Measurements from ENCODE around the gene THPO.

Gene THPO

DNA sequence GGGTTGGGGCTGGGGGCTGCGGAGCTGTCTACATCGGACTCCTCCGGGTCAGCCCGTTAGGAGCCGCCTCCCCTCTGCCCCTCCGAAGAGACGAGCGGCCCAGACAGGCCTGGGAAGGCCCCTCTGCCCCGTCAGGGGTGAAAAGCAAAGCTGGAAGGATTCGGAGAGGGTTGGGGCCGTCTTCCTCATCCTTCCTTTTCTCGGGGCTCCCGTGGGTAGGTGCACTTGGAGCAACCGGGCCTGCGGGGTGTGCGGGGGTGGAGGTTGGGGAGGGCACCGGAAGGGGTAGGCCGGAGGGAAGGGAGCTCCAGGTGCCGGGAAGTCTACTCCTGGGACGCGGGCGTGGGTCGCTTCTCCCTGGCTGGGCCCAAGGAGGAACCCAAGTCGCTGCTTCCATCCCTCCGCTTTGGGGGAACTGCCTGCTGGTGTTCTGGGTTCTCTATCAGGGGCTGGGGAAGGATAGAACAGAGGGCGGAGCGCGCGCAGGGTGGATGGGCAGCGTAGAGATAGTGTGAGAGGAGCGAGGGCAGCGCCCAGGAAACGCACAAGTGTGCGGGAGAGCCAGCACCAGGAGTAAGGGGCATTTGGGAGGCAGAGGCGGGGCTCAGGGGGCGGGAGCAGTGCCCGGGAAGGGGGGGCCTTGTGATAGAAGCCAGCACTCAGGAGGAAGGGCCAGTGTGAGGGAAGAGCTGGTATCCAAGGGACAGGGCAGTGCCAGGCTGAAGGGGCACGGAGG lies 15.9 kb downstream of the THPO start:
- DNase-seq, result peak; percentile 28

DNA sequence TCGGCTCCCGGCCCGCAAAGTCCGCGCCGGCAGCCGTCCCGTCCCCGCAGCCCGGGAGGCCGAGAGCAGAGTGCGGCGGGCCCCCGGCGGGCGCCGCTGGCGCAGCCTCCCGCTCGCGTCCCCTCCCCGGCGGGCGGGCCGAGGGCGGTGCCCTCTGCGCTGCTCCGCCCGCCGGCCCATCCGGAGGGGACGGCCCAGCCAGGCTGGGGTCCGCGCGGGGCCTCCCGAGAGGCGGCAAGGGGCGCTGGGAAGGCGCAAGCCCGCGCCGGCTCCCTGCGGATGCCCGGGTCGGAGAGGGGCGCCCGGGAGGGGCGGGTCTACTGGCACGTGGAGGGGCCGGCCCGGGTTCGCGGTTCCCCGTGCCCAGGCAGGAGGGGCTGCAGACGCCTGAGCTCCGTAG lies 16.5 kb downstream of the THPO start, which contains the start of the genes CLCN2 and POLR2H:
Gene CLCN2, minus strand, starts transcription at position 74 of the 400 bp plus-strand sequence. CDS start 126 bp downstream, outside the sequence.
Gene POLR2H, plus strand, starts transcription at position 179 of the 400 bp plus-strand sequence. CDS start 1,783 bp downstream, outside the sequence.
- DNase-seq, result no peak

DNA sequence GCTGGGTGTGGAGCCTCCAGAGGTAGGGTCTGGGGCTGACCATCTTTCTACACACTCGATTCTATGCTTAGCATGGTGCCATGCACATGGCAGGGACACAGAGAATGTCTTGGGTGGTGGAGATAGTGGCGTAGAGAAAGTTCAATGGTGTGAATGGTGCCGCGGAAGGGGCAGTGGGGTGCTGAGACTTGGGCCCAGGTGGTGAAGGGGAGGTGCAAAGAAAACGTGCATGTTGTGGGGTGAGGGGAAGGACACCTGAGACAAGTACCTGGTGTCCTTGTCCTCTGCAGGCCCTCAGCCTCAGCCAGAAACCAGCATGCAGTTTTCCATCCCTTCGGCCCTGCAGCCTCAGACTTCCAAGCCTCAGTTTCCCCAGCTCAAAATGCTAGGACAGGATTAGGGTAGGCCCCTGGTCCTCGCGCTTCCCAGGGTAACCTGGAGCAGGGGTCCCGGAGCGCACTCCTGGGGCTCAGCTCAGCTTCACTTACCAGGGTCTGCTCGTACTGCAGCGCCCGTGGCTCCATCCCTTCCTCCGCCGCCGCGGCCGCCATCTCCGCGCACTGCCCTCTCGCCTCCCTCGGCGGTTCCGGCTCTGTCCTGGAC lies 17.0 kb downstream of the THPO start:
- DNase-seq, result no peak

DNA sequence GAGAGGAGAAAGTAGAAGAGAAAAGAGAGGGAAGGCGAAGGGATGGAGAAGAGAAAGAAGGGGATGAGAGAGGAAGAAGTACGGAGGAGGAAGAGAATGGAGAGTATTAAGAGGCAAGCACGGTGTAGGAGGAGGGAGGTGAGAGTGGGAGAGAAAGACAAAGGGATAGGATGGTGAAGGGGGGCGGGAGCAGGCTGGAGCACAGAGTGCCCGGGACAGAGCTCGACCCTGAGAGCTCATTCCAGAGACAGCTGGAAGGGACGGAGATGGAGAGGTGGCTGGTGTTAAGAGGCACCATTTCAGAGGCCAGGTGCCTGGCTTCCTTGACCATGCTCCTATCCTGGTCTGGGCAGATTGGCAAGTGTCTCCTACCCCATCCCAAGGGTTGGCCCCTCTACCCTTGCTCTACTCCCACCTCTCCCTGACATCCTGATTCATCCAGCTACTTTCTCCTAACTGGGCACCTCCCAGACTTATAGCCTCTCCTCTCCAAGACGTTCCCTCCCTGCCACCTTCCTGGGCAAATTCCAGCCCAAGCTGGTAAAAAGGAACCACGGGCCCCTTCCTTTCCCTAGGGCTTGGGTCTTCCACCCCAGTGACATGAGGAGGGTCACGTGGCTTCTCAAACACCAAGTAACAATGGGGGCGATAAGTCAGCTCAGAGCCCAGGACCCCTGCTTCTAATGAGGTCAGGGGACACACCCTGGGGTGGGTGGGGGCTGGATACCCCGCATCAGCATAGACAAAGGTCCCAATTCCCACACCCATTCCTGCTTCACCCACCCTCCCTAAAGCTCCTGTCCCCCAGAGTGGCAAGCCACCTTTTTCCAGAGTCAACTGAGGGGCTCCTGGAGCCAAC lies 17.7 kb downstream of the THPO start:
- DNase-seq, result no peak

DNA sequence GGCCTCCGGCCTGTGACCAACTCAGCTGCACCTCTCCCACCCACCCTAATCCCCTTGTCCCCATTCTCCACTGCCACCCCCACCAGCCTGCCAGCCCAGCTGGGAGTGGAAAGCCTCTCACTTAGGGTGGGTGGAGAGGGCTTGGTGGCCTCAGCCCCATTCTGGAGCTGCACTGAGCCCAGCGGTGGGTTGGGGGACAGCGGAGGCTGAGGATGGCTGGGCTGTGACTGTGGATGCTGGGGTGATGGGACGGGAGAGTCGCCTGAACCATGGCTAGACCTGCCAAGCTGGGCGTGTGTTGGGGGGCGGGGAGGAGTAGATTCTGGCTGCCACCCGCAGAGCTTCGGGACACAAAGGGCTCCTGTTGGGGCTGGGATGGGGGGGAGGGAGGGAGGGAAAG lies 18.4 kb downstream of the THPO start:
- DNase-seq, result no peak

DNA sequence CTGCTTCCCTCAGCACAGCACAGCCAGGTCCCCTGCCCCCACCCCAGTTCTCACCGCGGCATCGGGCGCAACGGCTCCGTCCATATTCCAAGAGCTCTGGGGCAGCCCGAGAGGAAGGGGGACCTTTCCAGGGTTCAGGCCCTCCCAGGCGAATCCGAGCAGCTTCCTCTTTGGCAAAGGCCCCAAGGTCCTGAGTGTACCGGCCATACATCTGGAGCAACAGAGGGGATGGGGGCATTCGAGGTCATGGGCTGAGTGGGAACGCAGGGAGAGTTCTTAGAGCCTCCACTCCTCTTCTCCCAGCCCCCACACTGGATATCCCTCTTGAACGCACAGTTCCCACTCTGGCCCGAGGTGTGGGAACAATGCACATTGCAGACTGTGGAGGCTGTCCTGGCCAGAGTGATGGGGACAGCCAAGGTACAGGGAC lies 19.1 kb downstream of the THPO start:
- no peak for DNase-seq

DNA sequence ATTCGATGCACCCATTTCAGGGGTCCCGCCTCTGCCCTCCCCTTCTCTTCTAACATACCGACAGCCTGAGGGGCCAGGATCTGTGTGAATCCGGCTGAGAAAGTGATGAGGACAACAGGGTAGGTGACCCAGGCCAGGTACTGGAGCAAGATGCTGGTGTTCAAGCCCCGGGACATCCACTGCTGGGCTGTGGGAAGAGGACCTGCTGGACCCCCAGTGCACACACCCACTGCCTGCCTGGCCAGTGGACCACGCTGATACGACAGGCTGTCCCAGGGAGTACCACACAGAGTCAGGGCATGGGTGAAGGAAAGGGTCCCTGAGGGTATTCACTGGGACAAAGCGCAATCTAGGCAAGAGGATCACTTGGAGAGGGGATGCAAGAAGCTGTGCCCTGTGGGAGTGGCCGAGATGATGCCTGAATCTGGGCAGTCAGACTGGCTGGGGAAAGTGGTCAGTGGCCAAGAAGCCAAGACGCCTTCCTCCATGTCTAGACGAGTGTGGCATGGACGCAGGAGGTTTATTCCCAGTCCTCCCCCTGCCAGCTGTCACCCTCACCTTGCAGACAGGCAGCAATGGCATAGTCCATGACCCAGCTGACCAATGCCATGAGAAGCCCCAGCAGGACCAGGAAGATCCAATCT lies 19.8 kb downstream of the THPO start:
- DNase-seq, result no peak

DNA sequence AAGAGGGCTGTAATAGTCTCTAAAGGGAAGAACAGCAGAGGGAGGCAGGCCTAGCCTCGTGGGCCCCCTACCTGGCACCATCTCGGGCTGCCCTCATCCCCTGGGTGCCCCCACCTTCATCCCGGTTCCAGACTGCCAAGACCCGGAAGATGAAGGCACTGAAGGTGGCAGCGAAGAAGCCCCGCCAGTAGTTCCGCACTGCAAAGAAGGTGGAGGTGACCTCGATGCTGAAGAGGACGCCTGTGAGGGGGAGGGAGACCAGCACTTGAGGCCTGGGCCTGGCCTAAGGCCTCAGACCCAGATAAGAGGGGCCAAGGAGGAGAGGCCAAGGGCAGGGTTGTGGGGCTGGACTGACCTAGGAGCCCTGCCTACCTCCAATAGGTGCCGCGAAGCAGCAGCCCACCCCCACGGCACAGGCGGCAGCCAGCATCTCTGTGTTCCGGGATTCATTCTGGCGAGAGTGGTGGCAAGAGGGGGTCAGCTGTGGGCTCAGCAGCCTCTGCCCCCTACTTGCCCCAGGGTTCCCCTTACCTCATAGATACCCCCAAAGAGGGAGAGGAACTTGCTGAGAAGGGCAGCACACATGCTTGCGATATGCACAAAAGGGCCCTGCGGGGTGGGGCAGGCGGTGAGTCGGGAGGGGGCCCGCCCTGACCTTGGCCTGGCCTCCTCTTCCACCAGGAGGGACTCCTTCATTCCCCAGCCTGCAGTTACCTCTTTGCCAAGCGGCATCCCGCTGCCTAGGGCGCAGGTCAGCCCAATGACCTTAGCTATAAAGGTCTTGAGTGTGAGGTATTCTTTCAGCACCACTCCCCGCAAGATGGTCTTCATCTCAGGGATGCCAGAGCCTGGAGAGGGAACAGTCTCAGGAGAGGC lies 20.5 kb downstream of the THPO start:
- DNase-seq, result no peak

DNA sequence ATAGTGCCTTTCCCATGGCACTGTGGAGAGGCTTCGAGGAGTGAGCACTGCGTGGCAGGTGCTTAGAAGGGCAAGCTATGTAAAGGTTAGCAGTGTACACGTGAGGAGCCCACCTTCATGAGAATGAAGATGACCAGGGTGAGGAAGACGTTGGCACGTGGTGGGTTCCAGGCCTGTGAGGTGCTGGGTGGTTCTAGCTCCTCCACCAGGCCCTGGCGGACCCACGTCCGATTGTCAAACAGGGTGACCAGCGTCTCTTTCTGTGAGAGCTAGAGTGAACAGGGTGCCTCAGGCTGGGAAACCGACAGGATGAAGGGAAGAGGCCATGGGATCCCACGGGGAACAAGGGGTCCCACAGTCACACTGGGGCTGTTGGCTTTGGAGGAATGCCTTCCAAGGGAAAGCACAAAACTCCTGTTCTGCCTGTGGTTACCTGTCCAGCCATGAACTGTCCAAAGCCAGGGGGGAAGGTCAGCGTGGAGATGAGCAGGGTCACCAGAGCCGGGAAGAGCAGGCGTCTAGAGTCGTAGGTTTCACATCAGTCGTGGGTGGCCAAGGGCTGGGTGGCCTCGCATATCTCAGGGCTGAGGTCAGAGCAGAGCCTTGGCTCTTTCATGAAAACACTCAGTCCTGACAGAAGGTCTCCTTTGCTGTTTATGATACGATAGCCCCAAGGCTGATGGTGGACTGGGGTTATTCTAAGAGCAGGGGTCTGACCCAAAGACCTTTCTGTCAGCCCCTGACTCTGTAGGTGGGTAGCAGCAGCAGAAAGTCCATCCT lies 22.6 kb downstream of the THPO start:
- DNase-seq, result no peak

DNA sequence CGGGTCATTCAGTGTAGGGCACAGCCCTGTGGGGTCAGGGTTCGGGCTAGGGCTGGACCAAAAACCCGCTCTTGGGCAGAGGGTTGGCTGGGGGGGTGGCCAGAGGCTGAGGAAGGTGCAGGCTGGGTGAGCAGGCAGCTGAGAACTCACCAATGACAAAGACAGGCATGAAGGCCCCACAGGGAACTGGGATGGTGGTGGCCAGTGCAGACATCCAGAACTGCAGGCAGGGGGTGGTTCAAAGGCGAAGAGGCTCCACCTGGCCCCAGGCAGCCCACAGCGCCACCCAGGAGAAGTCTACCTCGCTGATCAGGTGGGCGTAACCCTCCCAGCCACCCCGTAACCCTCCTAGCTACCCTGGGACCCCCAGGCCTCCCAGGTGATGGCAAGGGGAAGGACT lies 23.3 kb downstream of the THPO start:
- DNase-seq, result no peak

DNA sequence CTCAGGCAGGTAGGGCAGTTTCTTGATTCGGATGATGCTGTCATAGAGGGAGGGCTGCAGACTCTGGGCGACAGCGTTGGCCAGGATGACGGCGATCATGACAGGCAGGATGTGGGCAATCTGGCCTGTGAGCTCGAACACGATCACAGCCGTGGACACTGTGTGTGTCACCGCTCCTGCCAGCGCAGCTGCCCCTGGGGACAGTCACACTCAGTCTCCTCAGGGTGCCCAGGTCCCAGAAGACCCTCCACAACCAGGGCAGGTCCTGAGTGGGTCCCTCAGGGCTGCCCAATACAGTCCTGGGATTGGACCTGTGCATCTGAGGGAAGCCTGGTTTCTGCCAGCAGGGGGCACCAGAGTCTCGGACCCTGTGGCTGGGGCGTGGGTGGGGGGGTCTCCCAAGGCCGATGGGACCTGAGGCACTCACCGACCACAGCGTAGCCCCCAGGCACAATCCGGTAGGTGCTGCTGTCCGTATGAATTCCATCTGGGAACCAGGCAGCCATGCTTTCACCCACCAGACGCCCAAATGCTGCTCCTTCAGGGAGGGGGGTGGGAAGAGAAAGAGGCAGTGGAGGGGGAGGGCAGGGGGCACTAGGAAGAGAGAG lies 23.8 kb downstream of the THPO start:
- DNase-seq, result no peak

DNA sequence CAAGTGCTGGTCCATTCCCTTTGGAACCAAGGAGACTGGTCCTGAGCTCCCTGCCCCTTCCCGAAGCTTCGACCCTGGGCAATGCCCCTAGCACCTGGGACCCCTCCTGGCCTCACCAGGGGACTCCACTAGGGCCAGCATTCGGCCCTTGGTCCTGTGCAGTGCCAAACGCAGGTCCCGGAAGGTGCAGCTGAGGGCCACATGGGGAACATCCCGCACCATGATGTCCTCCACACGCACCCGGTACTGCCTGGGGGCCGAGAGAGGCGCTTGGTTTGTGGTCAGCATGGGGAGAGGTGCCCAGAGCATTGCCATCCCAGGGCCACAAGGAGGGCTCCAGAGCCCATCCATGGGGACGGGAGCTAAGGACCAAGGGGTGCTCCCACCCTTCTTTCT lies 24.5 kb downstream of the THPO start:
- DNase-seq, result no peak

DNA sequence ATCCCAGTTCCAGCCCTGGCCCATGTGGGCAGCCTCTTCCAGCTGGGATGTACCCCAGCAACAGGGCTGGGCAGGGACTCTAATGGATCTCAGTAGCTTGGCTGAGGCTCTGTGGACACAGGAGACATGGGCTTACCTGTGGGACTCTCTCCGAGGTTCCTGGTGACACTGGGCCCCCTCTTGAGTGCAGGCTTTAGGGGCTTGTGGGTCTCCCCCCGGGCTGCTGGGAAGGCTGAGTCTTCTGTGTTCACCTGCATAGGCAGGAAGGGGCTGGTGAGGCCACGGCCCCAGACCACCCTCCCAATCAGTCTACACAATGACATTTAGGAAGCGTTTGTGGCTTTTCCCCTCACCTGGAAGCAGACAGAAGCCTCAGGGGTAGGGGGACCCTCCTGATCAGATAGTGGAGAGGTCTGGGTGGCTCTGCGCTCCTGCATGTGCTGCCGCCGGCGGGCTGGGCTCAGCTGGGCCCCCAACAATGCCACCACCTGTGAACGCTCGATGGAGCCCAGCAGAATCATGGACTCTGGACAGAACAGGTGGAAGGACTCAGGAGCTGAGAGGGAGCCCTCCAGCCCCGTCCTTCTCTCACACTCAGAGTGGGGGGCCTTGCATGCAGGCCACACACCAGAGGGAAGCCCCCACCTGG lies 25.0 kb downstream of the THPO start:
- DNase-seq, result no peak

DNA sequence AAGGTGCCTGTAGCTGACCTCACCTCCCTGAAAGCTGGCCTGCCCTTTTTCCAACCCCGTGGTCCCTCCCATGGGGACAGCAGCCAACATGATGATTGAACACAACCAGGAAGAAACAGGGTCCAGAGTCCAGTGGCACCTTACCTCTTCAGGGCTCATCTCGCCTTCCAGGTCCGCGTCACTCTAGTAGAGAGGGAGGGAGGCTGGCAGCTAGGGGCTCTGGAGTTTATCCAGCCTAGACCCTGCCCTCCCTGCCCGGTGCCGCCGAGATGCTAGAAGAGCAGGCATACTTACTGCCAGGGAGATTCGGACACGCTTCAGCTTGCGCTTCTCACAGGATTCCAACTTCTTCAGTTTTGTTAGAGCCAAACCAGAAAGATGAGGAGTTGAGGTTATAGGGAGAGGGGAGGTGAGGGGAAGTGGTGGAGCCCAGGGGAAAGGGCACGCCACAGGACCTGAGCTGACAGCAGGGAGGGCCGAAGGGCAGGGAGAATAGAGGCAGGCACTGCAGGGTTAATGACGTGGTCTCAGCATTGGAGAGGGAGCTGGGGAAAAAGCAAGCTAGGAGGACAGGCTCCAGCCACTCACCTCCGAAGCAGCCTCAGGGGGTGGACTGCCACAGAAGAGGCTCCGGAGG lies 25.7 kb downstream of the THPO start:
- no peak for DNase-seq

DNA sequence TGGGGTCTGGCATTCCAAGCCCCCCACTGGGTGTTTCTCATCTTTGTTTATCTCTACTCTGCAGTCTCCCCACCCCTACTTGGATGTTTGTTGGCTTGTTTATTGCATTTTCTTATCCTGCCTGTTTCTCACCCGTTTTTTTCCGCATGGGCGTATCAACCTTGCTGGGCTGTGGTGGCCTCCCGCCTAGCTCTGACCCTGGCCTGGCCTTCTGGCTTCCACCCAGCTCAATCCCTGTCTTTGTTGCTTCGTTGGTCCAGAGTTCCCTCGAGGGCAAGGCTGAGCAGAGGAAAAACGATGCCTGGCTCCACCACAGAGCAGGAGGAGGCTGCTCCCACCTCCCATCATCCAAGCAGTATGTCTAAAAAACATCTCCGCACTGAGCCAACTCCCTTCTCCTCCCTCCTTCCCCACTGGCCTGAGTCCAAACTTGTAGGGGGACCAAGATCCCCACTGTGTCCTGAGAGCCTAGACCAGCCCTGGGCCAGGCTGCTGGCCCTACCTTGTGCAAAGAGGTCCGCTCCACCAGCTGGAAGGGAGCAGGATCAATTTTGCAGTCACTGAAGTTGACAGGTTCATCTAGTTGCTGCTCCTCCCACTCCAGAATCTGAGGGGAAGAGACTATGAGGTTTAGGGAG lies 26.4 kb downstream of the THPO start:
- no peak for DNase-seq

DNA sequence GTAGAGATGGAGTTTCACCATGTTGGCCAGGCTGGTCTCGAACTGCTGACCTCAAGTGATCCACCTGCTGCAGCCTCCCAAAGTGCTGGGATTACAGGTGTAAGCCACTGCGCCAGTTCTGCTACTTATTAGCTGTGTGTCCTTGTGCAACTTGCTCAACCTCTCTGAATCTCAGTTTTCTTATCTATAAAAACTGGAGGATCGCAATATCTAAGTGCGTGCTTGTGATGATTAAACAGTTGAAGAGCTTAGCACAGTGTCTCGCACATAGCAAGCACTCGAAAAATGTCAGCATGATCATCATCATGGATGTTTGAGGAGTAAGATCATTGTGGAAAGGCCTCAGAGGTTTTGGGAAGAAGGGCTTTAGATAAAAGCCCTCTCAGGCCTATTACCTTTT lies 27.4 kb downstream of the THPO start:
- DNase-seq, result no peak

DNA sequence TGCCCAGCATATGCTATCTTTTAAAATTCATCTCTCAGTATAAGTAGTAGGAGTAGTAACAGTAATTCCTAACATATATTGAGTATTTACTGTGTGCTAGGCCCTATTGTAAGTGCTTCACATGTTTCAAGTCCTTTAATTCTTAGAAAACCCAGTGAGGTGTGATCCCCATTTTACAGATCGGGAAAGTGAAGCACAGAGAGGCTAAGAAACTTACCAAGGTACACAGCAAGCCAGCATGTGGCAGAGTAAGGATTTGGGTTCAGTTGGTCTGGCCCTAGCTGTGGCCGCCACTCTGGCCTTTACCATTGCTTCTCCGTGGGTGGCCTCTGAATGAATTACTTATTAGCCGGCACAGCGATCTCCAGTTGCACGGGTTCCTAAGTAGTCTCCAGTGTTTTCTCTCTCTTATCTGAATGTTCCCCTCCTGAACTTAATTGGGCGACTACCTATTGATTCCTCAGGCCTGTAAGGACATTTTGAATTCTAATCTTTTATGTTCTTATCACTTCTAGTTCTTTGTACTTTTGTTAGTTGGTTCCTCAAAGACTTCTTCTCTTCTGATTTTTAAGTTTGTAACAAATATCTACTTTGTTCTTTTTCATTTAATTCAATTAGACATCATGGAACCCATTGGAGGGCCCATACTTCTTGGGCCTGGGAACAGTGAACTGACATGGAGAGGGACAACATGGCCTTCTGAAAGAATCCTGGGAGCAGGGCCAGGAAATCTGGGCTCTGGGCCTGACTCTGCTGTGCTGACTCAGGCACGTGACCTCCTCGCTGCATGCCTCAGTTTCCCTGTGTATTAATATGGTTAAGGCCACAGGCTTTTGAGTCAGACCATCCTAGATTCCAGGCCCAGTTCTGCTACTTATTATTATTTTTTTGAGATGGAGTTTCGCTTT lies 28.2 kb downstream of the THPO start:
- no peak for DNase-seq

DNA sequence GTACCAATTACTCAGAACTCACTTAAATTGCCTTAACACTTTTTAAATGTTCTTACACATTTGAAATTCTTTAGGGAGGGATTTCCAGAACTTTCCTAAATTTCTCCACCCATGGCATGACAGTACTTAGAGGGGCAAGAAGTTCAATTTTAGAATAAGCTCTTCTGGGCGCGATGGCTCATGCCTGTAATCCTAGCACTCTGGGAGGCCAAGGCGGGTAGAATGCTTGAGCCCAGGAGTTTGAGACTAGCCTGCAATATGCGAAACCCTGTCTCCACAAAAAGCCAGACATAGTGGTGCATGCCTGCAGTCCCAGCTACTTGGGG lies 30.0 kb downstream of the THPO start:
- DNase-seq, result no peak

Measured in KG1 (cell line).